ENCODE data around the gene UBE2S. TPM values are rescaled to one million over a fixed set of nuclear protein-coding genes. Genes with fewer than 3 reads are reported as not detected.

The UBE2S gene
- total RNA-seq, 2 experiments from 2014 or later, result 294 to 307 TPM

- no peaks in the 10 kb centered on the region for H3K9me3 Mint-ChIP-seq
- H3K36me3 Mint-ChIP-seq (ENCODE audit: low read depth), result no peaks in the 10 kb centered on the region
- no peak overlapping the region for H3K4me3 Mint-ChIP-seq
- H3K27ac Mint-ChIP-seq, result no peak overlapping the region
- intact Hi-C loops (cut with micrococcal nuclease), result no loop called here
- peaks cover 47% of the 10 kb centered on the region for H3K27me3 Mint-ChIP-seq (ENCODE audit: low read depth)
- DNase-seq, result no peak
- peaks cover 21% of the 10 kb centered on the region for H3K4me1 Mint-ChIP-seq (ENCODE audit: low read depth)
- CTCF ChIA-PET, result no interaction called here
Measured at GRCh38 chr19:55372316-55373081, 35.1 kb downstream of the UBE2S start.

DNA sequence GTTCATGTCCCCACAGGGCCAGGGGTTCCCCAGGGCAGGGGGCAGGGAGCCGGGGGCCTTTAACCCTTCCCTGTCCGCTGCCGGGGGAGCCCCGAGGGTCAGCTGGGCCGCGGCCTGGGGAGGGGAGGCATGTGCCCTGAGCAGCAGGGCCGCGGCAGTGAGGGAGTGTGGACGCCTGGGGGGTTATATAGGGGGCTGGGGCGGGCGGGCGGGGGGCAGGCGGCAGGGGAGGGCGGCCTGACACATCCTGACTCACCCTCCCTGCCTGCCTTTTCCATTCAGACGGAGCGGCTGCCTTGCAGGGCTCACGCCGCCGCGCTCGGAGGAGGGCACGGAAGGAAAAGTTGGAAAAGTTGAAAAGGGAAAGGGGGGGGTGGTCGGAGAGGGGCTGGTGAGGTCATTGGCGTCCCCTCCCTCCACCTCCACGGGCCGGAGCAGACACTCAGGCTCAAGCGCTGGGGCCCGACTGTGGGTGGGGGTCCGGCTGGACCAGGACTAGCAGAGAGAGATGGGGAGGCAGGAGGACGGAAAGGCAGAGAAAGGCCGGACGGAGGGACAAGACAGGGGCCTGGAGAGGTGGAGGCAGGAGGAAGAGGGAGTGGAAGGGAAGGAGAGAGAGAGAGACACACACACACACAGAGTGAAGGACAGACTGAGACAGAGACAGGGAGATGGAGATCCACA, 37.1 kb downstream of the UBE2S start, which contains the start of gene IL11:
Gene IL11 (minus strand): TSS at position 159 of the 684 bp plus-strand sequence. CDS start 153 bp downstream, at position 6.
- no peaks in the 10 kb centered on the region for H3K9me3 Mint-ChIP-seq
- H3K4me3 Mint-ChIP-seq, result peak within 1 kb of the TSS; percentile 36
- DNase-seq, result no peak
- intact Hi-C loops (cut with micrococcal nuclease), result no loop called here
- peaks cover 19% of the 10 kb centered on the region for H3K4me1 Mint-ChIP-seq (ENCODE audit: low read depth)
- H3K36me3 Mint-ChIP-seq (ENCODE audit: low read depth), result no peaks in the 10 kb centered on the region
- H3K27ac Mint-ChIP-seq, result no peak within 1 kb of the TSS
- peaks cover 47% of the 10 kb centered on the region for H3K27me3 Mint-ChIP-seq (ENCODE audit: low read depth)
- CTCF ChIA-PET, result no interaction called here

DNA sequence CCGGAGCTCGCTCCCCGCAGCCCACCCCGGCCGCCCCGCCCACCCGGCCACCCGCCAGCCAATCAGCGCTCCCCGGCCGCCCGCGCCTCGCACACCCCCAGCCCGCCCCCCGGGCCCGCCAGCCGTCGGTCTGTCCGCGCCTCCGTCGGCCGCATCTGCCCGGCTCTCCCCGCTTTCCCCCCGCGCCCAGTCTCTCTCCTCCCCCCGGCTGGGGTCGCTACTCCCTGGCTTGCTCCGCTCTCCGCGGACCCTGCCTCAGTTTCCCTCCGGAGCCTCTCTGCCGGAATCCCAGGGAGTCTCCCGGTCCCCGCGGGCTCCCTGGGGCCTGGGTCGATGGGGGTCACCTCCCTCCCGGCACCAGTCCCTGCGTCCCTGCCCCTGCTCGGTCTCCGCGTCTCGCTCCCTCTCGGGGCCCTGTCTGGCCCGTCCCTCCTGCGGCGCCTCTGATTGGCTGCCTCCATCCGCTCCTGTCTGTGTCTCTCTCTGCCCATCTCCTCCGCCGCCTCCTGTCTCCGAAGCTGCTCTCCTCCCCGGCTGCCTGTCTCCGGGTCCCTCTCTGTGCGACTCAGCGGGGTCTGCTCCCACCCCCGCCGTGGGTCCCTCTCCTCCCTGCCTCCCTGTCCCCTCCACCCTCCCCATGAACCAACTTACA, 37.8 kb downstream of the UBE2S start:
- Mint-ChIP-seq H3K9me3 (no peaks in the 10 kb centered on the region), H3K4me3 (peak overlapping the region; percentile 36), H3K27me3 (ENCODE audit: low read depth) (peaks cover 45% of the 10 kb centered on the region), H3K36me3 (ENCODE audit: low read depth) (no peaks in the 10 kb centered on the region), H3K27ac (no peak overlapping the region), H3K4me1 (ENCODE audit: low read depth) (peaks cover 19% of the 10 kb centered on the region)
- CTCF ChIA-PET, result no interaction called here
- peak; percentile 41 for DNase-seq
- intact Hi-C loops (cut with micrococcal nuclease), result no loop called here

GRCh38 chr19:55368701-55369563, 38.7 kb downstream of the UBE2S start:
- no peak for DNase-seq
- CTCF ChIA-PET, result interaction anchor here (0.7 kb wide), 1 partner anchor 47 kb away, joined by 3 read pairs; no protein-coding TSS in a partner anchor
- Mint-ChIP-seq H3K27me3 (ENCODE audit: low read depth) (peaks cover 45% of the 10 kb centered on the region), H3K36me3 (ENCODE audit: low read depth) (no peaks in the 10 kb centered on the region), H3K9me3 (no peaks in the 10 kb centered on the region), H3K4me1 (ENCODE audit: low read depth) (peaks cover 18% of the 10 kb centered on the region), H3K27ac (no peak overlapping the region), H3K4me3 (no peak overlapping the region)
- intact Hi-C loops (cut with micrococcal nuclease), result no loop called here

GRCh38 chr19:55368106-55368505, 39.5 kb downstream of the UBE2S start:
- Mint-ChIP-seq H3K4me1 (ENCODE audit: low read depth) (peaks cover 14% of the 10 kb centered on the region), H3K27me3 (ENCODE audit: low read depth) (peaks cover 39% of the 10 kb centered on the region), H3K36me3 (ENCODE audit: low read depth) (no peaks in the 10 kb centered on the region), H3K27ac (no peak overlapping the region), H3K4me3 (no peak overlapping the region), H3K9me3 (no peaks in the 10 kb centered on the region)
- intact Hi-C loops (cut with micrococcal nuclease), result no loop called here
- CTCF ChIA-PET, result no interaction called here
- no peak for DNase-seq

- CTCF ChIA-PET, result no interaction called here
- Mint-ChIP-seq H3K4me1 (ENCODE audit: low read depth) (peaks cover 9% of the 10 kb centered on the region), H3K27me3 (ENCODE audit: low read depth) (peaks cover 29% of the 10 kb centered on the region), H3K9me3 (no peaks in the 10 kb centered on the region), H3K4me3 (no peak overlapping the region), H3K27ac (no peak overlapping the region), H3K36me3 (ENCODE audit: low read depth) (no peaks in the 10 kb centered on the region)
- intact Hi-C loops (cut with micrococcal nuclease), result no loop called here
- no peak for DNase-seq
Measured at GRCh38 chr19:55366790-55367189, 40.8 kb downstream of the UBE2S start.

GRCh38 chr19:55365964-55366363, 41.6 kb downstream of the UBE2S start:
- Mint-ChIP-seq H3K9me3 (no peaks in the 10 kb centered on the region), H3K36me3 (ENCODE audit: low read depth) (no peaks in the 10 kb centered on the region), H3K27ac (no peak overlapping the region), H3K4me1 (ENCODE audit: low read depth) (peaks cover 7% of the 10 kb centered on the region), H3K27me3 (ENCODE audit: low read depth) (peaks cover 20% of the 10 kb centered on the region), H3K4me3 (no peak overlapping the region)
- intact Hi-C loops (cut with micrococcal nuclease), result no loop called here
- DNase-seq, result no peak
- CTCF ChIA-PET, result no interaction called here

GRCh38 chr19:55365245-55365644, 42.3 kb downstream of the UBE2S start:
- Mint-ChIP-seq H3K4me3 (no peak overlapping the region), H3K27me3 (ENCODE audit: low read depth) (peaks cover 14% of the 10 kb centered on the region), H3K36me3 (ENCODE audit: low read depth) (no peaks in the 10 kb centered on the region), H3K27ac (no peak overlapping the region), H3K4me1 (ENCODE audit: low read depth) (peaks cover 4% of the 10 kb centered on the region), H3K9me3 (no peaks in the 10 kb centered on the region)
- no peak for DNase-seq
- intact Hi-C loops (cut with micrococcal nuclease), result no loop called here
- CTCF ChIA-PET, result interaction anchor here (0.7 kb wide), 1 partner anchor 1127 kb away, joined by 3 read pairs; no protein-coding TSS in a partner anchor

GRCh38 chr19:55362990-55363716, 44.4 kb downstream of the UBE2S start, which contains the start of gene GARIN5B:
GARIN5B (minus strand) TSS chr19:55363260; CDS start chr19:55363066, 194 bp downstream.
- Mint-ChIP-seq H3K27me3 (ENCODE audit: low read depth) (peaks cover 6% of the 10 kb centered on the region), H3K4me3 (no peak within 1 kb of the TSS), H3K9me3 (no peaks in the 10 kb centered on the region), H3K4me1 (ENCODE audit: low read depth) (no peaks in the 10 kb centered on the region), H3K36me3 (ENCODE audit: low read depth) (no peaks in the 10 kb centered on the region), H3K27ac (no peak within 1 kb of the TSS)
- CTCF ChIA-PET, result no interaction called here
- intact Hi-C loops (cut with micrococcal nuclease), result no loop called here
- DNase-seq, result no peak

- intact Hi-C loops (cut with micrococcal nuclease), result no loop called here
- H3K27ac Mint-ChIP-seq, result no peak overlapping the region
- no peak for DNase-seq
- no peak overlapping the region for H3K4me3 Mint-ChIP-seq
- no peaks in the 10 kb centered on the region for H3K4me1 Mint-ChIP-seq (ENCODE audit: low read depth)
- no peaks in the 10 kb centered on the region for H3K36me3 Mint-ChIP-seq (ENCODE audit: low read depth)
- H3K9me3 Mint-ChIP-seq, result no peaks in the 10 kb centered on the region
- CTCF ChIA-PET, result no interaction called here
- peaks cover 7% of the 10 kb centered on the region for H3K27me3 Mint-ChIP-seq (ENCODE audit: low read depth)
Measured at GRCh38 chr19:55362174-55362989, 45.2 kb downstream of the UBE2S start.

GRCh38 chr19:55360902-55361301, 46.7 kb downstream of the UBE2S start:
- DNase-seq, result no peak
- no peak overlapping the region for H3K4me3 Mint-ChIP-seq
- H3K4me1 Mint-ChIP-seq (ENCODE audit: low read depth), result no peaks in the 10 kb centered on the region
- no peaks in the 10 kb centered on the region for H3K9me3 Mint-ChIP-seq
- CTCF ChIA-PET, result no interaction called here
- H3K27ac Mint-ChIP-seq, result no peak overlapping the region
- intact Hi-C loops (cut with micrococcal nuclease), result no loop called here
- peaks cover 8% of the 10 kb centered on the region for H3K27me3 Mint-ChIP-seq (ENCODE audit: low read depth)
- no peaks in the 10 kb centered on the region for H3K36me3 Mint-ChIP-seq (ENCODE audit: low read depth)

Data from activated naive CD4-positive, alpha-beta T cell treated with anti-CD3 and anti-CD28 coated beads for 36 hours (primary cell).